GM23248 (cell line): ENCODE measurements around the gene SDHB. TPM values are rescaled to one million over a fixed set of nuclear protein-coding genes. Genes with fewer than 3 reads are reported as not detected.
A peak's percentile ranks its signal among the peaks of the same experiment; 100 is the strongest.

Experiments used
- DNase-seq: peaks from one replicate; pipeline ENCODE4 v3.0.0-alpha.2; 2015
- H2AFZ ChIP-seq: fragments of 200-600 bp; sonication (generic); 2 replicates; pipeline ENCODE4 v1.6.1; 2016; ENCODE audit warnings: antibody characterized with exemption
- H3F3A ChIP-seq: fragments of 200-600 bp; sonication (generic); 2 replicates; pipeline ENCODE4 v1.6.1; 2016; ENCODE audit warnings: mild to moderate bottlenecking, antibody characterized with exemption, mixed run types; ENCODE audit not compliant: insufficient read depth
- H3K27ac ChIP-seq: fragments of 200-600 bp; sonication (generic); 2 replicates; pipeline ENCODE4 v1.5.1; 2016; ENCODE audit warnings: mild to moderate bottlenecking
- H3K27me3 ChIP-seq: fragments of 200-600 bp; sonication (generic); replicated peaks from 2 replicates; pipeline ENCODE4 v1.6.1; 2016; ENCODE audit warnings: mild to moderate bottlenecking; ENCODE audit not compliant: insufficient read depth
- H3K36me3 ChIP-seq: fragments of 200-600 bp; sonication (generic); 2 replicates; pipeline ENCODE4 v1.6.1; 2016; ENCODE audit warnings: low read depth, mild to moderate bottlenecking
- H3K4me1 ChIP-seq: fragments of 200-600 bp; sonication (generic); 2 replicates; pipeline ENCODE4 v1.6.1; 2016; ENCODE audit warnings: mild to moderate bottlenecking; ENCODE audit not compliant: insufficient read depth
- H3K4me2 ChIP-seq: fragments of 200-600 bp; sonication (generic); one replicate; pipeline ENCODE4 v1.6.1; 2016; ENCODE audit warnings: mild to moderate bottlenecking; ENCODE audit not compliant: unreplicated experiment
- H3K4me3 ChIP-seq: fragments of 200-600 bp; sonication (generic); 2 replicates; pipeline ENCODE4 v1.5.1; 2016; ENCODE audit warnings: mild to moderate bottlenecking
- H3K79me2 ChIP-seq: fragments of 200-600 bp; sonication (generic); 2 replicates; pipeline ENCODE4 v1.6.1; 2016; ENCODE audit warnings: mild to moderate bottlenecking; ENCODE audit not compliant: insufficient read depth
- H3K9ac ChIP-seq: fragments of 200-600 bp; sonication (generic); 2 replicates; pipeline ENCODE4 v1.6.1; 2016; ENCODE audit warnings: mild to moderate bottlenecking
- H3K9me2 ChIP-seq: fragments of 200-600 bp; sonication (generic); 2 replicates; pipeline ENCODE4 v1.6.1; 2016; ENCODE audit warnings: mixed run types, mild to moderate bottlenecking, moderate library complexity; ENCODE audit not compliant: insufficient read depth
- H3K9me3 ChIP-seq: fragments of 200-600 bp; sonication (generic); one replicate; pipeline ENCODE4 v1.6.1; 2017; ENCODE audit warnings: low read depth
- H4K20me1 ChIP-seq: fragments of 200-600 bp; sonication (generic); 2 replicates; pipeline ENCODE4 v1.6.0; 2016; ENCODE audit not compliant: insufficient read depth
- EZH2 ChIP-seq: fragments of 200-600 bp; sonication (generic); IDR thresholded peaks from 2 replicates; pipeline ENCODE4 v1.6.1; 2018; ENCODE audit warnings: antibody characterized with exemption, mild to moderate bottlenecking; ENCODE audit not compliant: insufficient read depth, poor library complexity, severe bottlenecking
- EZH2phosphoT487 ChIP-seq: fragments of 200-600 bp; sonication (generic); IDR thresholded peaks from 2 replicates; pipeline ENCODE4 v1.6.1; 2018; ENCODE audit warnings: antibody characterized with exemption, moderate library complexity, mild to moderate bottlenecking, low read depth; ENCODE audit not compliant: insufficient read depth
- WGBS, 2 experiments: methylation state at CpG; one replicate each; pipeline ENCODE4 v1.1.6; 2015 to 2017; ENCODE audit warnings: low lambda C conversion rate in 2 of 2, low coverage in 1 of 2; ENCODE audit errors: missing lambda C conversion rate in 2 of 2; 5-methylcytosine and 5-hydroxymethylcytosine counted together
- in situ Hi-C: fragments of 300-500 bp; cut with MboI; formaldehyde crosslinking; loops from 2 replicates; pipeline ENCODE4 v1.15.0; 2020
- polyA plus RNA-seq: library from polyadenylated mRNA; unstranded; fragments of >200 nt; fragmentation: Nextera tagmentation; extraction: Ambion mirVana; gene quantifications from 2 replicates; pipeline ENCODE4 v1.2.1, GENCODE V29; 2016
- total RNA-seq: library from RNA; depleted of rRNA; stranded (reverse); fragments of >200 nt; shearing (Covaris generic); gene quantifications from 2 replicates; pipeline ENCODE4 v1.2.3, GENCODE V29; 2014

Gene SDHB
- total and polyA plus RNA-seq, 2 experiments from 2014 or later: 84.1 to 124 TPM

GRCh38 chr1:17098446-17099317, 44.9 kb upstream of the SDHB start:
- WGBS, 2 experiments: 40 to 46% methylated on average over 13 of the region's 13 CpGs
- no peaks in the 10 kb centered on the region for H3K9me3 ChIP-seq
- no peak overlapping the region for H3K9ac ChIP-seq
- no peak overlapping the region for H3K4me3 ChIP-seq
- no peaks in the 10 kb centered on the region for H3F3A ChIP-seq
- H3K4me2 ChIP-seq: no peak overlapping the region
- no peaks in the 10 kb centered on the region for H3K36me3 ChIP-seq
- no peak overlapping the region for H3K27ac ChIP-seq
- H2AFZ ChIP-seq: no peak overlapping the region
- H3K27me3 ChIP-seq: peaks cover 31% of the 10 kb centered on the region
- peak; percentile 50 for DNase-seq
- no peak for TF ChIP-seq EZH2
- no peak for TF ChIP-seq EZH2phosphoT487
- in situ Hi-C loops: no loop called here
- no peaks in the 10 kb centered on the region for H4K20me1 ChIP-seq
- H3K79me2 ChIP-seq: no peaks in the 10 kb centered on the region
- no peaks in the 10 kb centered on the region for H3K9me2 ChIP-seq
- H3K4me1 ChIP-seq: no peaks in the 10 kb centered on the region

GRCh38 chr1:17097787-17098186, 44.0 kb upstream of the SDHB start:
- in situ Hi-C loops: no loop called here
- Histone ChIP-seq H3K27ac (no peak overlapping the region), H3K79me2 (no peaks in the 10 kb centered on the region), H3K9ac (no peak overlapping the region), H3K4me3 (no peak overlapping the region), H2AFZ (no peak overlapping the region), H3K9me3 (no peaks in the 10 kb centered on the region), H3K36me3 (no peaks in the 10 kb centered on the region), H4K20me1 (no peaks in the 10 kb centered on the region), H3F3A (no peaks in the 10 kb centered on the region), H3K4me1 (no peaks in the 10 kb centered on the region), H3K9me2 (no peaks in the 10 kb centered on the region), H3K4me2 (no peak overlapping the region), H3K27me3 (peaks cover 27% of the 10 kb centered on the region)
- WGBS, 2 experiments: 33 to 55% methylated on average over 14 of the region's 14 CpGs
- TF ChIP-seq EZH2 (no peak), EZH2phosphoT487 (no peak)
- no peak for DNase-seq

GRCh38 chr1:17097147-17097546, 43.3 kb upstream of the SDHB start:
- Histone ChIP-seq H3K9me3 (no peaks in the 10 kb centered on the region), H3K79me2 (no peaks in the 10 kb centered on the region), H3K9me2 (no peaks in the 10 kb centered on the region), H3K4me3 (no peak overlapping the region), H3K36me3 (no peaks in the 10 kb centered on the region), H3K27me3 (peaks cover 27% of the 10 kb centered on the region), H3K4me1 (no peaks in the 10 kb centered on the region), H3K9ac (no peak overlapping the region), H3K27ac (no peak overlapping the region), H4K20me1 (no peaks in the 10 kb centered on the region), H2AFZ (no peak overlapping the region), H3F3A (no peaks in the 10 kb centered on the region), H3K4me2 (no peak overlapping the region)
- no peak for TF ChIP-seq EZH2phosphoT487
- TF ChIP-seq EZH2: no peak
- no peak for DNase-seq
- WGBS, 2 experiments: 42 to 44% methylated on average over 8 of the region's 8 CpGs
- in situ Hi-C loops: no loop called here

GRCh38 chr1:17096584-17096983, 42.8 kb upstream of the SDHB start:
- Histone ChIP-seq H3K27ac (no peak overlapping the region), H3K79me2 (no peaks in the 10 kb centered on the region), H3F3A (no peaks in the 10 kb centered on the region), H3K27me3 (peaks cover 27% of the 10 kb centered on the region), H4K20me1 (no peaks in the 10 kb centered on the region), H3K9me3 (no peaks in the 10 kb centered on the region), H3K4me2 (no peak overlapping the region), H3K9ac (no peak overlapping the region), H3K9me2 (no peaks in the 10 kb centered on the region), H3K4me1 (no peaks in the 10 kb centered on the region), H3K36me3 (no peaks in the 10 kb centered on the region), H3K4me3 (no peak overlapping the region), H2AFZ (no peak overlapping the region)
- no peak for DNase-seq
- TF ChIP-seq EZH2 (no peak), EZH2phosphoT487 (no peak)
- 29 to 31% methylated on average over 1 of the region's 1 CpG for WGBS, 2 experiments
- in situ Hi-C loops: no loop called here
